Activated CD4-positive, alpha-beta T cell treated with anti-CD3 and anti-CD28 coated beads, Interleukin-10, Interleukin-2, amounts not matched to agents 100 ng/mL and 50 ng/mL, durations not matched to agents 16 hours and 8 hours (primary cell): ENCODE measurements around the gene AKT1S1.

Experiments
- DNase-seq: peaks from one replicate; pipeline ENCODE4 v3.0.0-alpha.2; 2020

The AKT1S1 gene

GRCh38 chr19:49907745-49908446, 30.7 kb upstream of the AKT1S1 start:
- no peak for DNase-seq

- no peak for DNase-seq
These were observed 29.9 kb upstream of the AKT1S1 start for GRCh38 chr19:49906879-49907564.

DNA sequence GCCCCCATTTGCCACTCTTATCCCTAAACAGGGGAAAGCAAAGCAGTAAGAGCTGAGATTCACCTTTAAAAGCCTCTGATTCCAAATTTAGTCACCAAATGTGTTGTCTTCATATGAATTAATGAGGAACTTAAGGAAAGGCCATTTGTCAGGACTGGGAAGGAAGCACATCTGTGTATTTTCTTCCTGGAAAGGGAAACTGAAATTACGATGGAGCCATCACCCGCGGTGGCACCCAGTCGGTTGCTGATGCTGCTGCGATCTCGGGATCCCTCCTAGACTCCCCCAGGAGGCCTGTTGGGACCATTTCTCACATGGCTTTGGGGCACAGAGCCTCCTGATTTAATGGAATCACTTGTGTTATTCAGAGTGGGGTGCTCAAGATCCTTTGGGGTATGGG, 27.0 kb upstream of the AKT1S1 start:
- no peak for DNase-seq

DNA sequence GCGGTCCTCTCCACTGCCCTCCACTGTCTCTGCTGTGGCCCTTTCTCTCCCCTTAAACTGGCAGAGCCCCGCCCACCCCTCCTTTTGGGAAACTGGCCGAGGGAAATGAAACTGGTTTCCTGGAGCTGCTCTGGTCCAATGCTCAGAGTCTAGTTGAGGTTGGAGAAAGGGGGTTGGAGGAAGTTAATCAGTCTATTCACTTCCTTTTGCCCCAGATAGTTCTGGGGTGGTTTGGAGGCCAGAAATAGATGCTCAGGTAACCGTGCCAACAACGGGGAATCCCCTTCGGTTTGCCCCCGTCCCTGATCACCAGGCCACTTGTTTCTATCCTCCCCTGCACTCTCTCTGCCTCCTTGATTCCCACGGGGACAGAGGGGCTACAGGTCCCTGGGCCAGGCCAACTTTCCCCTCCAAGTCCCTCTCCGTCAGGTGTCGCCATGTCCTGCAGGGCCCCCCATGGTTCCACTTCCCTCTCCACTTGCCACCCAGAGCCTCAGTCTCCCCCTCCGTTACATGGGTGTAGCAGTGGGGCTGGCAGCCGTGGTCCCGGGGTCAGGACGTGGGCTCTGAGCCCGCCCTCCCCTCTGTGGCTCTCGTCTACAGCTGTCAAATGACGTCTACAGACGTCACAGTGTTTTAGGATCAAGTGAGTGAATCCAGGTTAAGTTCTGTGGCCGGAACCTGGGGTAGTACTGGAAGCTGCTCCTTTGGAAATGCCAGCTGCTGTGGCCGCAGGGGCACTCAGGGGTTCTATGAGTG, 19.9 kb upstream of the AKT1S1 start, which contains the start of gene IL4I1:
IL4I1 (minus strand) TSS at position 25 of the 759 bp plus-strand sequence. CDS start 727 bp downstream, outside the sequence.
- DNase-seq: peak; percentile 83

- DNase-seq: no peak
These were observed 18.6 kb upstream of the AKT1S1 start for GRCh38 chr19:49895566-49896297.

DNA sequence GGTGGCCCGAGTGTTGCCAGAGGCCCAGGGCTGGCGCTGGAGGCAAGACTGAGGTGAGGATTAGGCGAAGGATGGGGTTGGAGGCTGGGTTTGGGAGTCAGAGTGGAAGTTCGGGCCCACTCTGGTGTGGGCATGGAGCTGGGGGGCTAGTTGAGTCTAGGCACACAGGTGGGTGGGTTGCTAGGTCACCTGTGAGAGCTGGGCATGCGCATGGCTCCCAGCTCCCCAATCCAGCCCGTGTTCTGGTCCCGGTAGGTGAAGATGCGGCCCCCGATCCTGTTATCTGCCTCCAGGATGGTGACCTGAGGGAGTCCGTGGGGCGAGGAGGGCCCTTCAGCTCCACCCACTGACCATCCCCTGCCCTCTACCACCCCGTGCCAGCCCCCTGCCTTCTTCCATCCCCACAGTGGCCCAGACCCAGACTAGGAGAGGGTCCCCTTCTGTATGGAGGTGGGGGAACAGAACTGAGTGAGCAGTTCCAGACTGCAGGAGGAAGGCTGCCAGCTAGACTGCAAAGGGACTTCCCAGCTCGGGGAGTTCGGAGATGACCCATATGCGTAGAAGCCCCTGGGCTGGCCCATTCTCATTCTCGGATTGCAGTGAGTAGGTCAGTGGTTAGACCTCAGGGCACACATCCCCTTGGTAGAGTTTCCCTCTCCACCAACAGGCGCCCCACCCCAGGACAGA, 17.9 kb upstream of the AKT1S1 start:
- DNase-seq: peak; percentile 74

GRCh38 chr19:49894011-49894664, 17.0 kb upstream of the AKT1S1 start:
- DNase-seq: no peak

- DNase-seq: no peak
These were observed 15.6 kb upstream of the AKT1S1 start for GRCh38 chr19:49892716-49893115.

- DNase-seq: no peak
These were observed 14.2 kb upstream of the AKT1S1 start for GRCh38 chr19:49891393-49891792.

DNA sequence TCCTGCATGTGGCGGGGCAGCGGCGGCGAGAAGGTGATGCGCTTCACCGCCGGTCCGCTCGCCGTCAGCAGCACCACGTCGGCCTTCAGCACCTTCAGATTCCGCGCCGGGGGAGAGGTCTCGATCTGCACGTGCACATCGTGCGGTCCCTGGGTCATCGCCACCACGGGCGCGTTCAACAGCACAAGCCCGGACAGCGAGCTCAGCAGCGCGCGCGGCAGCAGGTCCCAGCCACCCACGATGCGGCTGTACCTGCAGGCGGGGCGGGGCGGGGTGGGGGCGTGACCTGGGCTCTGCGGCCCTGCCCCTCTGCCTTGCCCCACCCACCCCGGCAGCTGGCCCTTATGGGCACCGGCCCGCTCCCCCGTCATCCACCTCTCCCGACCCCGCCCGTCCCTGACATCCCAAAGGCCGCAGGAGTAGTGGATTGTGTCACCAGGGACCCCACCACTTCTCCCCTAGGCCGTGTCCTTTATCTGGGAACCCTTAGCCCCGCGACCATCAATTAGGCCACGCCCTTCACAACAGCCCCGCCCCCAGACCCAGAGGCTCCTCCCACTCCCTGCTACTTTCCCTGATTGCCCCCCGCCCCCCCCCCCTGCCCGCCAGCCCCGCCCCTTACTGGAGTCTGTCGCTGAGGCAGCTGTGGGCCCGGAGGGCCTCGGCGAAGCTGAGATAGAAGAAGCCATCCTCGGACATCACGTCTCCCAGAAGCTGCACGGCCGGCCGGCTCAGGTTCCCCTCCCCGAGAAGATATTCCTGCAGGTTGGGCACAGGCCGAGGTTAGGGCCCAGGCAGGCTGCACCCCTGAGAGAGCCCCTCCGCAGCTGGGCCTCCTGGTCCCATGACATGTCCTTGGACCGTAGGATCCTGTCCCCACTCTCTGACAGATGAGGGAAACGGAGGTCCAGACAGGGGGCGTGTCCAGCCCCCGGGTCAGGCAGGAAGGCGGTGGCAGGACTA, 13.5 kb upstream of the AKT1S1 start:
- DNase-seq: peak; percentile 61

DNA sequence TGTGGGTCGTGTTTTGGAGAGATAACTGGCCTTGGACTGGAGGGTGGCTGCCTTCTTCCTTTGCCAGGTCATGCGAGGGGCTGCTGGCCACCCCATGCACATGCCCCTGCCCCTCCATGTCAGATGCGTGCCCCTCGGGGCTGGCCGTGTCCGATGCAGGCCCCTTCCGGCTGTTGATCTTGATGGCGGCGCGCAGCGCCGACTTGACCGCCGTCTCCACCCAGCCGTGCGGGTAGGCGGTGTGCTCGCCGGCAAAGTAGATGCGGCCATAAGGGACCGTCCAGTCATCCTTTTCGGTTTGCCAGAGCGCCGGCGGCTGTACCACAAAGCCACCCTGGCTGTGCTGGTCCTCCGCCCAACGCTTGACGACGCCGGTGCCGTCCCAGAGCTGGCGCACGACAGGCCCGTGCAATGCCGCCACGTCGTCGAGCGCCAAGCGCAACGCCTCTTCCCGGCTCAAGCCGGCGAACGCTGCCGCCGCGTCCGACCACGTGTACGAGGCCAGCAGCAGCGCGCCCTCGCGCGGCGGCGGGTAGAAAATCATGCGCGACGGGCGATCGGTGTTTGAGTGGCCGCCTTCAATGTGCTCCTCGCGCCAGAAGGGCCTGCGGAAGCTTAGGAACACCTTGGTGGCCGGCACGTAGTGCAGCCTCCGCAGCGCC, 12.7 kb upstream of the AKT1S1 start:
- DNase-seq: peak; percentile 86

- DNase-seq: no peak
These were observed 12.0 kb upstream of the AKT1S1 start for GRCh38 chr19:49889038-49889686.

DNA sequence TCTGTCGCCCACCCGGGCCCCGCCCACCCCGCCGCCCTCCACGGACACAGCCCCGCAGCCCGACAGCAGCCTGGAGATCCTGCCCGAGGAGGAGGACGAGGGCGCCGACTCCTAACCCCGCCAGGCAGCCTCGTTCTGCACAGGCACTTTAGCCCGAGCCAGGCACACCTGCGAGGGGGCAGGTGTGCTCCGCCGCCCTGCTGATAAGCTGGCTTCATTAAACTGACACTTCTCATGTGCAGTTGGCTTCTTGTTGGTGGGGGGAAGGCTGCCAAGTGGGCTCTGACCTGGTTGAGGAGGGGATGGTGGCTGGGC, 11.3 kb upstream of the AKT1S1 start:
- no peak for DNase-seq

DNA sequence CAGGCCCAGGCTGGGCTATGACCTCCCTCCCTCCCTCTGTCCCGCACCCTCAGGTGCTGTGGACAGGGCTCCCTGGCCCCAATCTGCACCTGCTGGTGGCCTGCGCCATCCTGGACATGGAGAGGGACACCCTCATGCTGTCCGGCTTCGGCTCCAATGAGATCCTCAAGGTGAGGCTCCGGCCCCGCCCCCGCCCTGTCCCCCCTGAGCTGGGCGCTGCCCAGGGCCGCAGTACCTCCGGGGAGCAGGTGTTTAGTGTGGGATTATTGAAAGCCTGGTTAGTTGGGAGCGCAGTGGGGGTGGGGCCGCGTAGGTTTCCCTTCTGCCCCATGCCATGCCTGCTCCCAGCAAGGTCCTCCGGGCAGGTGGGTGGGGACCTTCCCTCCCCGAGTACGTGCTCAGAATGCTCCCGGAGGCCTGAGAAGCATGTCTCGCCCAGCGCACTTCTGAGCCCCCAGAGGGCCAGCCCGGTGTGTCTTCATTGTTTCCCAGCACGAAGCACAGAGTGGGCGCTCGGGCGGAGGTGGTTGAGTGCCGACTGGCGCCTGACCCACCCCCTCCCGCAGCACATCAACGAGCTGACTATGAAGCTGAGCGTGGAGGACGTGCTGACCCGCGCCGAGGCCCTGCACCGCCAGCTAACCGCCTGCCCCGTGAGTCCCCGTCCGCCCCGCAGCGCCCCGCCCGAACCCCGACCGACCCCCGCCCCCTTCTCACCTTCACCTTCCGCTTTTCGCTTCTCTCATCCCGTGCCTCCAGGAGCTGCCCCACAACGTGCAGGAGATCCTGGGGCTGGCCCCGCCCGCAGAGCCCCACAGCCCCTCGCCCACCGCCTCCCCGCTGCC, 10.7 kb upstream of the AKT1S1 start:
- no peak for DNase-seq

DNA sequence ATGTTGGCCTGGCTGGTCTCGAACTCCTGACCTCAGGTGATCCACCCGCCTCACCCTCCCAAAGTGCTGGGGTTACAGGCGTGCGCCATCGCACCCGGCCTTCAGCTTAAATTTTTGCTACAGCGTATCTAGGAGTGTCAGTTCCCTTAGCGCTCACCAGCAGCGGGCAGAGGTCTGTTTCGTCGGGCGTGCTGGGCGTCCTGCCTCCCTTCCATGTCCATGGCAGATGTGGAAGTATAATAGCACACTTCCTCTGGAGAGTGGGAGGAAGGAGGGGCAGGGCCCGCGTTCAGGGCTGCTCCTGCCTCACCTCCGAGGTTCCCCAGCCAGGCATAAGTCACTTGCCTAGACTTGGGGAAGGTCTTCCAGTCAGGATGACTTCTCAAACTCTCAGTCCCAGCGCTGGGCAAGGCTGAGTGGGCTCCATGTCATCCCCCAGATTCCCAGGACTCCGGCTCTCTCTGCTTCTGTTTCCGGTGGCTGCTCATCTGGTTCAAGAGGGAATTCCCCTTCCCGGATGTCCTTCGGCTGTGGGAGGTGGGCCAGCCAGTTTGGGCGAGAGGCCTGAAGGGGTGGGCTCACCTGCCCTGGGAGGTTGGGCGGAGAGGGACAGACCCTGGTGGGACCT, 10.0 kb upstream of the AKT1S1 start:
- no peak for DNase-seq

GRCh38 chr19:49884760-49885159, 7.6 kb upstream of the AKT1S1 start:
- no peak for DNase-seq

GRCh38 chr19:49884109-49884508, 7.0 kb upstream of the AKT1S1 start:
- no peak for DNase-seq

GRCh38 chr19:49883094-49883493, 5.9 kb upstream of the AKT1S1 start:
- DNase-seq: no peak
